Measurements from ENCODE around the gene SUPT4H1.

SUPT4H1 gene

DNA sequence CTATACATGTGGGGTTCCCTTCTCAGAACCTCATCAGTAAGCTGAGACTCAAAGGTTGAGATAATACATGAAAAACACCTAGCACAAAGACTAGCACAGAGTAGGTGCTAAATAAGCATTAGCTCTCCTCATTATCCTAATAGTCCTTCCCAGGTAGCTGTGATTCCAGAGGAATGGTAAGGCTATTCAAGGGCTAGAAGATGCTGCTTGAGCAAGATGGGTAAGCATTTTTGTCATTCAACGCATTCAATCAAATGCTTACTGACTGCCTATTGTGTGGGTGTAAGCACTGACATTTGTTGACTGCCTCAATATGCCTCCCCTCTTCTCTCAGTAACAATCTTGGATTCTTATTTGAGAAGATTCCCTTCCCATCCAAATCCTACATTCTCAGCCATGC, 4.0 kb downstream of the SUPT4H1 start:
- DNase-seq (ENCODE audit: low spot score): no peak
- Histone ChIP-seq H3K36me3 (ENCODE audit: low read depth) (peaks cover 60% of the 10 kb centered on the region), H3K9me3 (ENCODE audit: severe bottlenecking) (no peaks in the 10 kb centered on the region), H3K27ac (ENCODE audit: poor library complexity, severe bottlenecking) (no peak overlapping the region), H3K4me1 (ENCODE audit: insufficient read depth, poor library complexity, severe bottlenecking) (no peaks in the 10 kb centered on the region), H3K27me3 (ENCODE audit: insufficient read depth, poor library complexity, severe bottlenecking) (no peaks in the 10 kb centered on the region), H3K4me3 (ENCODE audit: severe bottlenecking) (no peak overlapping the region)
- ATAC-seq (ENCODE audit: low read depth): no peak
- TF ChIP-seq, protein P1, sequence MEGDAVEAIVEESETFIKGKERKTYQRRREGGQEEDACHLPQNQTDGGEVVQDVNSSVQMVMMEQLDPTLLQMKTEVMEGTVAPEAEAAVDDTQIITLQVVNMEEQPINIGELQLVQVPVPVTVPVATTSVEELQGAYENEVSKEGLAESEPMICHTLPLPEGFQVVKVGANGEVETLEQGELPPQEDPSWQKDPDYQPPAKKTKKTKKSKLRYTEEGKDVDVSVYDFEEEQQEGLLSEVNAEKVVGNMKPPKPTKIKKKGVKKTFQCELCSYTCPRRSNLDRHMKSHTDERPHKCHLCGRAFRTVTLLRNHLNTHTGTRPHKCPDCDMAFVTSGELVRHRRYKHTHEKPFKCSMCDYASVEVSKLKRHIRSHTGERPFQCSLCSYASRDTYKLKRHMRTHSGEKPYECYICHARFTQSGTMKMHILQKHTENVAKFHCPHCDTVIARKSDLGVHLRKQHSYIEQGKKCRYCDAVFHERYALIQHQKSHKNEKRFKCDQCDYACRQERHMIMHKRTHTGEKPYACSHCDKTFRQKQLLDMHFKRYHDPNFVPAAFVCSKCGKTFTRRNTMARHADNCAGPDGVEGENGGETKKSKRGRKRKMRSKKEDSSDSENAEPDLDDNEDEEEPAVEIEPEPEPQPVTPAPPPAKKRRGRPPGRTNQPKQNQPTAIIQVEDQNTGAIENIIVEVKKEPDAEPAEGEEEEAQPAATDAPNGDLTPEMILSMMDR (IDR thresholded peaks at IDR 0.05; ENCODE audit: poor library complexity, severe bottlenecking): no peak

DNA sequence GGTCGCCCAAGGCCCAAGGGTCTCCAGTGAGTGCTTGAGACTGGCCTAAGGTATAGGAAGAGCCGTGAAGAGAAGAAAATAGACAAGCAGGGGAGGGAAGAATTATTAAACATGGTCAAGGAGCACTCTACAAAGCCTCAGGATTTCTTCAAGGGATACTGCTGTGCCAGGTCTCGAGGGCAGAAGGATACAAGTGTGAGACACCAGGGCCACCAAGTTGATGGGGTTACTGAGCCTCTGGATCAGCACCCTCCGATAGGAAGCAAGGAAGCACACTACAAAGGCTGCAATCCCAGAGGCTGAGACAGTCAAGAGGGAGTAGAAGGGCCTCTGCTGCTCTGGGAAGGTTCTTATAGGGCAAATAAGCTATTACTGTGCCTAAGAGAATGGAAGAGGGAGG, 6.5 kb downstream of the SUPT4H1 start:
- TF ChIP-seq, protein P1 (IDR thresholded peaks at IDR 0.05; ENCODE audit: poor library complexity, severe bottlenecking): no peak
- ATAC-seq (ENCODE audit: low read depth) (no peak), DNase-seq (ENCODE audit: low spot score) (no peak)
- Histone ChIP-seq H3K36me3 (ENCODE audit: low read depth) (peaks cover 59% of the 10 kb centered on the region), H3K4me3 (ENCODE audit: severe bottlenecking) (no peak overlapping the region), H3K4me1 (ENCODE audit: insufficient read depth, poor library complexity, severe bottlenecking) (no peaks in the 10 kb centered on the region), H3K9me3 (ENCODE audit: severe bottlenecking) (no peaks in the 10 kb centered on the region), H3K27ac (ENCODE audit: poor library complexity, severe bottlenecking) (no peak overlapping the region), H3K27me3 (ENCODE audit: insufficient read depth, poor library complexity, severe bottlenecking) (no peaks in the 10 kb centered on the region)

DNA sequence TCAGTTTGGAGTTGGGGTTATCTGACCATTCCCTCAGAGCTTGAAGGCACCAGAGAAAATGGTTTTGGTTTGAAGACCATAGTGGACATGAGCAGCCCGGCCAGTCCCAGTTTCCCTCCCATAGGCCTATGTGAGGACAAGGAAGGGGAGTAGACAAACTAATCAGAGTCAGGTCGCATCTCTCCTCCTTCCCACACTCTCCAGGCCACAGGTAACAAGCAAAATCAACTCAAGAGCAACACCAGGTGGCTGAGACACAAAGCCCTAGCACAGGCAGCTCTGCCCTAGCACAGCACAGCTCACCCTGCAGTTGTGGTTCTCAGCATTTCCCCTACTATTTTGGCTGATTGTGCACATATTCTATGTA, 7.2 kb downstream of the SUPT4H1 start:
- ATAC-seq (ENCODE audit: low read depth): peak; percentile 27; the same call in 1 of the 3 replicates
- no peaks in the 10 kb centered on the region for H3K27me3 ChIP-seq (ENCODE audit: insufficient read depth, poor library complexity, severe bottlenecking)
- H3K9me3 ChIP-seq (ENCODE audit: severe bottlenecking): no peaks in the 10 kb centered on the region
- TF ChIP-seq, protein P1 (IDR thresholded peaks at IDR 0.05; ENCODE audit: poor library complexity, severe bottlenecking): no peak
- H3K27ac ChIP-seq (ENCODE audit: poor library complexity, severe bottlenecking): no peak overlapping the region
- DNase-seq (ENCODE audit: low spot score): no peak
- peaks cover 52% of the 10 kb centered on the region for H3K36me3 ChIP-seq (ENCODE audit: low read depth)
- no peak overlapping the region for H3K4me3 ChIP-seq (ENCODE audit: severe bottlenecking)
- no peaks in the 10 kb centered on the region for H3K4me1 ChIP-seq (ENCODE audit: insufficient read depth, poor library complexity, severe bottlenecking)

DNA sequence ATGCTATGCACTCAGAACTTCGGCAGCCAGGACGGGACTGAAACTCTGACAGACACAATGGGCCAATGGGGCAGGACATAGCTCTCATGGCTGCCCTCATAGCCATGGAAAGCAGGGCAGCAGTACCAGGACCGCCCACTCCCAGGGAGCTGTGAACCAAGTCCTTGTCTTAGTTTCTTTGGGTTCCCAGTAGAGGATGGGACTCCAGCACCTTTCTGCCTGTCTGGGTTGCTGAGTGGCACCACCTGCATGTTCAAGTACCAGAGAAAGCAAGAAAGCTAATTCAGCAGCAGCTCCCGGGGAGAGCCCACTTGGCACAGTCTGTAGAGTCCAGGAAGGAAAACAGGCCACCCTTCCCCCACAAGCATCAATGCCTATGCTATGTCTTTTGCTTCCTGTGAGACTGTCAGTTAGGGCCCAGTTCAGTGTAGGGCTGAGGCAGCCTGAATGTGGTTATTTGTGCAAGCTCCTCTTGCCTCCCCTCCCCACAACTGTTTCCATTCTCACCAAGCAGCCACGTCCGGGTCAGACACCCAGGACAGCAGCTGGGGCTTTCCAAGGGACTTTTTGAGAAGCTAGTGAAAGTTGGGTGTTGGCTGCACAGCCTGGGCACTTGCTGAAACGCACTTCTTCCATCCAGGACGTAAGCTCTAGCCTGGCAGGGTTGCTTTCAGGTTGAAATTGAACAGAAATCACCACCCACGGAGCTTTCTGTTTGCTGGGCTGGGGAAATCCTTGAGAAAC, 7.8 kb downstream of the SUPT4H1 start:
- Histone ChIP-seq H3K36me3 (ENCODE audit: low read depth) (peaks cover 47% of the 10 kb centered on the region), H3K4me3 (ENCODE audit: severe bottlenecking) (no peak overlapping the region)
- TF ChIP-seq, protein P1 (IDR thresholded peaks at IDR 0.05; ENCODE audit: poor library complexity, severe bottlenecking): no peak

DNA sequence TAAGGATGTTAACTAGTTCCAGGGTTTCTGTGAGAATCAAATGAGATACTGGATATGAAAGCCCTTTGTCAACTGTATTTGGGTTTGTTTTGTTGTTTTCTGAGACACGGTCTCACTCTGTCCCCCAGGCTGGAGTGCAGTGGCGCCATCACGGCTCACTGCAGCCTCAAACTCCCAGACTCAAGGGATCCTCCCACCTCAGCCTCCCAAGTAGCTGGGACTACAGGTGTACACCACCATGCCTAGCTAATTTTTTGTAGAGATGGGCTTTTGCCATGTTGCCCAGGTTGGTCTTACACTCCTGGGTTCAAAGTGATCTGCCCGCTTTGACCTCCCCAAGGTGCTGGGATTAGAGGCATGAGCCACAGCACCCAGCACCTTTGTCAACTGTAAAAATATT, 8.9 kb downstream of the SUPT4H1 start:
- H3K27me3 ChIP-seq (ENCODE audit: insufficient read depth, poor library complexity, severe bottlenecking): no peaks in the 10 kb centered on the region
- DNase-seq (ENCODE audit: low spot score) (no peak), ATAC-seq (ENCODE audit: low read depth) (no peak)
- no peak overlapping the region for H3K4me3 ChIP-seq (ENCODE audit: severe bottlenecking)
- TF ChIP-seq, protein P1 (IDR thresholded peaks at IDR 0.05; ENCODE audit: poor library complexity, severe bottlenecking): no peak
- H3K36me3 ChIP-seq (ENCODE audit: low read depth): peaks cover 36% of the 10 kb centered on the region
- H3K9me3 ChIP-seq (ENCODE audit: severe bottlenecking): no peaks in the 10 kb centered on the region
- no peak overlapping the region for H3K27ac ChIP-seq (ENCODE audit: poor library complexity, severe bottlenecking)
- H3K4me1 ChIP-seq (ENCODE audit: insufficient read depth, poor library complexity, severe bottlenecking): peaks cover 12% of the 10 kb centered on the region

More for the DNA sequence above, 7.8 kb downstream of the SUPT4H1 start:
- Histone ChIP-seq H3K27ac (ENCODE audit: poor library complexity, severe bottlenecking) (no peak overlapping the region), H3K4me1 (ENCODE audit: insufficient read depth, poor library complexity, severe bottlenecking) (peaks cover 2% of the 10 kb centered on the region), H3K9me3 (ENCODE audit: severe bottlenecking) (no peaks in the 10 kb centered on the region), H3K27me3 (ENCODE audit: insufficient read depth, poor library complexity, severe bottlenecking) (no peaks in the 10 kb centered on the region)
- DNase-seq (ENCODE audit: low spot score) (no peak), ATAC-seq (ENCODE audit: low read depth) (peak; percentile 36)
